IMR-90 (cell line): Measurements from ENCODE around the gene CDC34. TPM values are rescaled to one million over a fixed set of nuclear protein-coding genes. Genes with fewer than 3 reads are reported as not detected.

ENCODE experiments used
- ATAC-seq: fragments of 200-7000 bp; cut with Tn5 transposase; 2 replicates; pipeline ENCODE4 v1.9.1; 2020; ENCODE audit warnings: low read depth, mild to moderate bottlenecking, moderate library complexity
- Bru-seq: library from RNA; stranded (reverse); fragments of 400-500 nt; gene quantifications from one replicate; lab custom pipeline; 2021; lab: Mats Ljungman, UMichigan
- BruChase-seq, 2 experiments: library from RNA; stranded (reverse); fragments of 400-500 nt; gene quantifications; one replicate each; lab custom pipeline; 2021; lab: Mats Ljungman, UMichigan
- BruUV-seq: library from RNA; stranded (reverse); fragments of 400-500 nt; replicated peaks from 2 replicates; lab custom pipeline; 2021; lab: Mats Ljungman, UMichigan
- CTCF ChIA-PET: fragments of 300-600 bp; formaldehyde crosslinking; extraction: SDS; loops from one replicate; lab custom pipeline; 2021; ENCODE audit warnings: antibody characterized with exemption; lab: Yijun Ruan, JAX
- POLR2A ChIA-PET: fragments of 300-600 bp; sonication (Branson Sonifier 250); formaldehyde crosslinking; loops from one replicate; lab custom pipeline; 2022; ENCODE audit warnings: antibody characterized with exemption; ENCODE audit not compliant: unreplicated experiment; lab: Charles Lee
- DNase-seq: peaks from one replicate; pipeline ENCODE4 v3.0.0; 2013
- H2AFZ ChIP-seq: replicated peaks from 2 replicates; pipeline ENCODE3; 2013; ENCODE audit warnings: low read length, mild to moderate bottlenecking; ENCODE audit not compliant: poor library complexity
- H2AK5ac ChIP-seq: 2 replicates; pipeline ENCODE4 v1.6.1; 2013; ENCODE audit warnings: low read depth, low read length, inconsistent platforms
- H2AK9ac ChIP-seq: replicated peaks from 2 replicates; pipeline ENCODE3; 2013; ENCODE audit warnings: mild to moderate bottlenecking, low read depth, low read length, moderate library complexity; ENCODE audit not compliant: poor library complexity
- H2BK120ac ChIP-seq: 2 replicates; pipeline ENCODE4 v1.6.1; 2013; ENCODE audit warnings: low read depth, low read length, inconsistent platforms
- H2BK15ac ChIP-seq: 3 replicates; pipeline ENCODE4 v1.6.1; 2013; ENCODE audit warnings: low read depth, low read length, inconsistent platforms
- H2BK20ac ChIP-seq: 2 replicates; pipeline ENCODE4 v1.6.1; 2013; ENCODE audit warnings: low read depth, mild to moderate bottlenecking, inconsistent platforms, low read length, moderate library complexity
- H2BK5ac ChIP-seq: 2 replicates; pipeline ENCODE4 v1.6.1; 2013; ENCODE audit warnings: mild to moderate bottlenecking, low read depth, low read length, inconsistent platforms; ENCODE audit not compliant: poor library complexity, severe bottlenecking
- H3K14ac ChIP-seq: replicated peaks from 2 replicates; pipeline ENCODE4 v1.6.1; 2013; ENCODE audit warnings: low read depth, low read length, inconsistent platforms
- H3K18ac ChIP-seq: 2 replicates; pipeline ENCODE4 v1.6.1; 2013; ENCODE audit warnings: low read depth, low read length, control low read depth
- H3K23ac ChIP-seq: 2 replicates; pipeline ENCODE4 v1.6.1; 2013; ENCODE audit warnings: low read depth, low read length, inconsistent platforms
- H3K27ac ChIP-seq: 2 replicates; pipeline ENCODE4 v1.5.1; 2013; ENCODE audit warnings: mild to moderate bottlenecking, control low read depth, low read length; ENCODE audit not compliant: insufficient read depth
- H3K27me3 ChIP-seq: 2 replicates; pipeline ENCODE4 v1.6.1; 2013; ENCODE audit warnings: low read length; ENCODE audit not compliant: control insufficient read depth, insufficient read depth
- H3K36me3 ChIP-seq: 2 replicates; pipeline ENCODE4 v1.6.1; 2013; ENCODE audit warnings: low read length, mixed read lengths; ENCODE audit not compliant: control insufficient read depth, insufficient read depth
- H3K4ac ChIP-seq: 2 replicates; pipeline ENCODE4 v1.6.1; 2013; ENCODE audit warnings: low read depth, low read length, inconsistent platforms
- H3K4me1 ChIP-seq: 2 replicates; pipeline ENCODE4 v1.6.1; 2013; ENCODE audit warnings: low read length, mixed read lengths; ENCODE audit not compliant: control insufficient read depth, insufficient read depth
- H3K4me2 ChIP-seq: 2 replicates; pipeline ENCODE4 v1.6.1; 2013; ENCODE audit warnings: low read depth, mild to moderate bottlenecking, control low read depth, low read length, moderate library complexity
- H3K4me3 ChIP-seq: 2 replicates; pipeline ENCODE4 v1.5.1; 2013; ENCODE audit warnings: low read depth, mild to moderate bottlenecking, control low read depth, low read length, moderate library complexity; ENCODE audit not compliant: insufficient read depth
- H3K56ac ChIP-seq: 2 replicates; pipeline ENCODE4 v1.6.1; 2013; ENCODE audit warnings: low read length, inconsistent platforms; ENCODE audit not compliant: insufficient read depth; ENCODE audit errors: extremely low read depth
- H3K79me1 ChIP-seq, 2 experiments: 2 replicates each; pipeline ENCODE4 v1.6.1; 2013; ENCODE audit warnings: low read length in 2 of 2, inconsistent platforms in 1 of 2, low read depth in 1 of 2
- H3K9ac ChIP-seq: 2 replicates; pipeline ENCODE4 v1.6.1; 2013; ENCODE audit warnings: low read depth, low read length, control low read depth
- H3K9me1 ChIP-seq: 2 replicates; pipeline ENCODE4 v1.6.1; 2013; ENCODE audit warnings: low read length, inconsistent platforms; ENCODE audit not compliant: insufficient read depth
- H3K9me3 ChIP-seq: 2 replicates; pipeline ENCODE4 v1.6.1; 2013; ENCODE audit warnings: low read length; ENCODE audit not compliant: control insufficient read depth, insufficient read depth
- H4K20me1 ChIP-seq: 2 replicates; pipeline ENCODE4 v1.6.1; 2013; ENCODE audit warnings: low read length, inconsistent platforms; ENCODE audit not compliant: insufficient read depth
- H4K5ac ChIP-seq: 2 replicates; pipeline ENCODE4 v1.6.1; 2013; ENCODE audit warnings: mild to moderate bottlenecking, low read depth, low read length, control low read depth
- H4K8ac ChIP-seq, 2 experiments: 2 replicates each; pipeline ENCODE4 v1.6.1; 2013; ENCODE audit warnings: low read depth in 2 of 2, low read length in 2 of 2, control low read depth in 1 of 2, inconsistent platforms in 1 of 2
- H4K91ac ChIP-seq: 2 replicates; pipeline ENCODE4 v1.6.1; 2013; ENCODE audit warnings: low read depth, low read length, inconsistent platforms; ENCODE audit not compliant: insufficient read depth
- MAFK ChIP-seq: IDR thresholded peaks from 2 replicates; pipeline ENCODE4 v1.6.1; 2012; ENCODE audit warnings: low read depth, low read length, improper control_type of control experiment
- POLR2A ChIP-seq: IDR thresholded peaks from 2 replicates; pipeline ENCODE4 v1.6.1; 2012; ENCODE audit warnings: mild to moderate bottlenecking, low read depth, low read length
- WGBS, 2 experiments: methylation state at CpG; one replicate each; pipeline versions ENCODE4 v1.1.5 to v1.1.7; 2013; ENCODE audit warnings: missing lambda C conversion rate in 2 of 2; ENCODE audit not compliant: insufficient read length in 1 of 2; ENCODE audit errors: extremely low coverage in 2 of 2; 5-methylcytosine and 5-hydroxymethylcytosine counted together
- dilution Hi-C: fragments of 300-500 bp; cut with HindIII; formaldehyde crosslinking; loops from one replicate; pipeline ENCODE4 v1.14.3; 2018; ENCODE audit warnings: low sequenced_read_pairs; ENCODE audit not compliant: unreplicated experiment
- in situ Hi-C: fragments of 300-500 bp; cut with MboI; formaldehyde crosslinking; loops from 3 replicates; pipeline ENCODE4 v1.14.3; 2019; ENCODE audit warnings: low sequenced_read_pairs, inconsistent platforms, mixed read lengths
- intact Hi-C: fragments of 100-400 bp; cut with micrococcal nuclease; formaldehyde crosslinking; loops from 2 replicates; pipeline ENCODE4 v1.10.0; 2022
- long read RNA-seq: library from polyadenylated mRNA; unstranded; transcript quantifications from one replicate; pipeline ENCODE4 v2.0.0, GENCODE V29; 2021; ENCODE audit not compliant: unreplicated experiment
- polyA plus RNA-seq, 3 experiments: library from polyadenylated mRNA; depleted of rRNA; stranded (reverse); fragments of >200 nt; gene quantifications; 2 replicates each; pipeline ENCODE4 v1.2.3, GENCODE V29; 2012; ENCODE audit warnings: low replicate concordance in 1 of 3
- total RNA-seq: library from RNA; depleted of rRNA; stranded (reverse); fragments of >200 nt; gene quantifications from 2 replicates; pipeline ENCODE4 v1.2.3, GENCODE V29; 2012; rRNA removed

The CDC34 gene
- total RNA-seq = 35.7 and 39.2 TPM in 2 replicates
- polyA plus RNA-seq (2012; rRNA removed) = 68.9 and 80.8 TPM in 2 replicates
- polyA plus RNA-seq (2012; cell fraction: cytosol; rRNA removed) = 94.6 and 103 TPM in 2 replicates
- polyA plus RNA-seq (2012; cell fraction: nucleus; rRNA removed; ENCODE audit: low replicate concordance) = 46.7 and 97.7 TPM in 2 replicates
- percentile 62 among the genes with signal in this experiment for Bru-seq, nascent RNA
- BruChase-seq, experiment 1, labeled RNA remaining after a 6-hour chase = percentile 69 among the genes with signal in this experiment
- BruChase-seq, experiment 2, labeled RNA remaining after a 2-hour chase = percentile 61 among the genes with signal in this experiment
- long read RNA-seq, transcript CDC34-201 (5 exons, 1,471 nt) = major isoform, 138 of 199 reads
- long read RNA-seq, transcript CDC34-202 (5 exons, 1,147 nt) = minor isoform, 10 of 199 reads
- long read RNA-seq, partial matches to known transcripts = 27 of 199 reads
- long read RNA-seq, other reads (novel, unspliced or antisense) = 24 of 199 reads

- ChIA-PET POLR2A (no interaction called here), CTCF (interaction anchor here (2.0 kb wide), 1 partner anchor 21 kb away, joined by 11 read pairs; no protein-coding TSS in a partner anchor)
- in situ Hi-C loops (no loop called here), dilution Hi-C loops (no loop called here), intact Hi-C loops (loop anchor here (2.0 kb wide), 1 partner anchor 21 kb away; no protein-coding TSS in a partner anchor)
- H2AFZ ChIP-seq = peak within 1 kb of the TSS; percentile 99
- ATAC-seq (peak; percentile 28), DNase-seq (no peak)
- H3K27me3 ChIP-seq = no peaks in the 10 kb centered on the region; the same call in 1 of the 2 replicates
- peak within 1 kb of the TSS; percentile 77; the same call in 1 of the 2 replicates for H2BK120ac ChIP-seq
- peak within 1 kb of the TSS; percentile 79 for H4K91ac ChIP-seq
- peak within 1 kb of the TSS; percentile 92 for H3K9ac ChIP-seq
- H4K8ac ChIP-seq = peak within 1 kb of the TSS; percentile 76 to 86
- H2BK20ac ChIP-seq = no peak within 1 kb of the TSS
- peak within 1 kb of the TSS; percentile 66; the same call in 1 of the 2 replicates for H3K23ac ChIP-seq
- H2BK5ac ChIP-seq = peak within 1 kb of the TSS; percentile 87
- peaks cover 4 to 46% of the 10 kb centered on the region in 2 experiments for H3K79me1 ChIP-seq
- WGBS, 2 experiments = 0% methylated on average over 36 of the region's 84 CpGs; no CpG with 5 or more reads in 1 of the 2 experiments
- H3K56ac ChIP-seq = peak within 1 kb of the TSS; percentile 65; the same call in 1 of the 2 replicates
- H4K5ac ChIP-seq = peak within 1 kb of the TSS; percentile 71
- TF ChIP-seq MAFK (no peak), POLR2A (peak; percentile 62; the same call in 1 of the 2 replicates)
- H3K9me3 ChIP-seq = no peaks in the 10 kb centered on the region
- H3K14ac ChIP-seq = peak within 1 kb of the TSS; percentile 94
- peak within 1 kb of the TSS; percentile 94 for H3K4me3 ChIP-seq
- BruUV-seq = no TSS peak
- peaks cover 4% of the 10 kb centered on the region; the same call in 1 of the 2 replicates for H3K9me1 ChIP-seq
- H2AK5ac ChIP-seq = peak within 1 kb of the TSS; percentile 78
- peak within 1 kb of the TSS; percentile 100 for H2AK9ac ChIP-seq
- H3K27ac ChIP-seq = peak within 1 kb of the TSS; percentile 93
- peak within 1 kb of the TSS; percentile 74 for H3K18ac ChIP-seq
- peak within 1 kb of the TSS; percentile 98 for H3K4me2 ChIP-seq
- peaks cover 15% of the 10 kb centered on the region for H3K36me3 ChIP-seq
- peaks cover 44% of the 10 kb centered on the region for H4K20me1 ChIP-seq
- no peak within 1 kb of the TSS for H2BK15ac ChIP-seq
- peaks cover 8% of the 10 kb centered on the region for H3K4me1 ChIP-seq
- H3K4ac ChIP-seq = peak within 1 kb of the TSS; percentile 95
These were observed at the start of gene CDC34 for GRCh38 chr19:531753-532560. Gene CDC34 (plus strand): TSS chr19:531760. CDS start chr19:531932, 172 bp downstream.
